H1 (cell line): Measurements from ENCODE around the gene GPA33. TPM values are rescaled to one million over a fixed set of nuclear protein-coding genes. Genes with fewer than 3 reads are reported as not detected.

ENCODE experiments used
- CTCF ChIA-PET: fragments of 300-600 bp; sonication (Branson Sonifier 250); formaldehyde crosslinking; loops from one replicate; lab custom pipeline; 2021; ENCODE audit not compliant: partially characterized antibody; lab: Charles Lee
- POLR2A ChIA-PET: fragments of 300-600 bp; sonication (Branson Sonifier 250); formaldehyde crosslinking; loops from one replicate; lab custom pipeline; 2021; ENCODE audit warnings: inconsistent platforms; ENCODE audit not compliant: partially characterized antibody; lab: Charles Lee
- DNase-seq, 2 experiments: peaks; one replicate each; pipeline versions ENCODE4 v3.0.0 to v3.0.0-alpha.2; 2010 to 2022; ENCODE audit warnings: low spot score in 2 of 2, low read depth in 1 of 2, mixed read lengths in 1 of 2
- FAIRE-seq: peaks from 2 replicates; lab custom pipeline; 2011; peaks lifted over from hg19 to GRCh38; lab: Jason Lieb, UNC
- H2AFZ ChIP-seq: 2 replicates; pipeline ENCODE4 v1.8.1; 2012; ENCODE audit warnings: low read length, inconsistent platforms
- H2AK5ac ChIP-seq: 2 replicates; pipeline ENCODE4 v1.6.1; 2013; ENCODE audit warnings: low read depth, low read length
- H2BK120ac ChIP-seq: replicated peaks from 2 replicates; pipeline ENCODE3; 2013; ENCODE audit warnings: low read depth, low read length, inconsistent platforms
- H2BK12ac ChIP-seq: 2 replicates; pipeline ENCODE4 v1.6.1; 2013; ENCODE audit warnings: low read depth, low read length
- H2BK15ac ChIP-seq: 2 replicates; pipeline ENCODE4 v1.6.1; 2013; ENCODE audit warnings: low read length
- H2BK20ac ChIP-seq: 2 replicates; pipeline ENCODE4 v1.6.1; 2013; ENCODE audit warnings: low read length
- H2BK5ac ChIP-seq: 2 replicates; pipeline ENCODE4 v1.6.1; 2013; ENCODE audit warnings: low read depth, low read length
- H3K14ac ChIP-seq: 2 replicates; pipeline ENCODE4 v1.6.1; 2013; ENCODE audit warnings: inconsistent platforms; ENCODE audit not compliant: insufficient read length
- H3K18ac ChIP-seq: 2 replicates; pipeline ENCODE4 v1.6.1; 2013; ENCODE audit warnings: low read length; ENCODE audit errors: extremely low read depth
- H3K23ac ChIP-seq: 2 replicates; pipeline ENCODE4 v1.6.1; 2013; ENCODE audit warnings: inconsistent platforms; ENCODE audit not compliant: insufficient read length
- H3K23me2 ChIP-seq: 2 replicates; pipeline ENCODE4 v1.6.1; 2013; ENCODE audit warnings: low read depth, low read length
- H3K27ac ChIP-seq: 2 replicates; pipeline ENCODE4 v1.6.1; 2011; ENCODE audit warnings: low read depth, low read length, inconsistent platforms
- H3K27me3 ChIP-seq, 4 experiments: replicated peaks in 1 of 4; 1 replicate in 1 of 4; 2 replicates in 3 of 4; pipeline versions ENCODE4 v1.6.1 to v1.8.1; 2011 to 2013; ENCODE audit warnings: low read length in 3 of 4, mild to moderate bottlenecking in 3 of 4, inconsistent platforms in 2 of 4, mixed read lengths in 2 of 4, moderate library complexity in 1 of 4; ENCODE audit not compliant: control insufficient read depth in 3 of 4, insufficient read depth in 3 of 4; ENCODE audit errors: extremely low read depth in 1 of 4
- H3K36me3 ChIP-seq, 4 experiments: 2 replicates each; pipeline versions ENCODE4 v1.6.1 to v1.8.1; 2011 to 2013; ENCODE audit warnings: mild to moderate bottlenecking in 4 of 4, low read length in 3 of 4, moderate library complexity in 2 of 4, control low read depth in 1 of 4, inconsistent platforms in 1 of 4; ENCODE audit not compliant: insufficient read depth in 4 of 4, control insufficient read depth in 2 of 4
- H3K4ac ChIP-seq: replicated peaks from 2 replicates; pipeline ENCODE3; 2013; ENCODE audit warnings: low read length, low read depth, mixed read lengths, inconsistent platforms; ENCODE audit not compliant: insufficient read length
- H3K4me1 ChIP-seq, 4 experiments: replicated peaks in 1 of 4; 1 replicate in 1 of 4; 2 replicates in 3 of 4; pipeline versions ENCODE4 v1.6.1 to v1.8.1; 2011 to 2013; ENCODE audit warnings: low read length in 3 of 4, inconsistent platforms in 2 of 4, mixed read lengths in 1 of 4; ENCODE audit not compliant: insufficient read depth in 4 of 4, control insufficient read depth in 3 of 4
- H3K4me2 ChIP-seq, 2 experiments: 2 replicates each; pipeline versions ENCODE4 v1.6.1 to v1.8.1; 2011 to 2013; ENCODE audit warnings: low read depth in 2 of 2, low read length in 2 of 2, control low read depth in 1 of 2, inconsistent platforms in 1 of 2, mild to moderate bottlenecking in 1 of 2; ENCODE audit not compliant: insufficient read depth in 1 of 2
- H3K4me3 ChIP-seq, 4 experiments: fragments of 200-600, 300-600 bp in 1 of 4; sonication (generic), shearing (Covaris generic), sonication (Bioruptor Twin) in 1 of 4; 2 replicates each; pipeline versions ENCODE4 v1.5.1 to v1.8.1; 2011 to 2016; ENCODE audit warnings: low read length in 4 of 4, low read depth in 3 of 4, control low read depth in 2 of 4, inconsistent platforms in 2 of 4, mild to moderate bottlenecking in 2 of 4, mixed read lengths in 1 of 4, moderate library complexity in 1 of 4; ENCODE audit not compliant: insufficient read depth in 2 of 4; ENCODE audit errors: extremely low read depth in 1 of 4
- H3K56ac ChIP-seq: replicated peaks from 2 replicates; pipeline ENCODE3; 2013; ENCODE audit warnings: low read depth, mild to moderate bottlenecking, mixed read lengths, low read length, inconsistent platforms; ENCODE audit not compliant: insufficient read length
- H3K79me1 ChIP-seq: 2 replicates; pipeline ENCODE4 v1.6.1; 2013; ENCODE audit warnings: low read depth, low read length, control low read depth
- H3K79me2 ChIP-seq, 2 experiments: 2 replicates each; pipeline versions ENCODE4 v1.6.1 to v1.8.1; 2012 to 2013; ENCODE audit warnings: low read length in 2 of 2, mild to moderate bottlenecking in 2 of 2, inconsistent platforms in 1 of 2; ENCODE audit not compliant: insufficient read depth in 2 of 2, control insufficient read depth in 1 of 2
- H3K9ac ChIP-seq, 4 experiments: replicated peaks in 1 of 4; 1 replicate in 1 of 4; 2 replicates in 3 of 4; pipeline versions ENCODE4 v1.6.1 to v1.8.1; 2011 to 2013; ENCODE audit warnings: low read depth in 3 of 4, low read length in 3 of 4, control low read depth in 2 of 4, mild to moderate bottlenecking in 2 of 4, moderate library complexity in 2 of 4, inconsistent platforms in 1 of 4; ENCODE audit errors: extremely low read depth in 1 of 4
- H3K9me3 ChIP-seq, 2 experiments: 2 replicates each; pipeline versions ENCODE4 v1.6.1 to v1.8.1; 2012 to 2013; ENCODE audit warnings: mild to moderate bottlenecking in 2 of 2, moderate library complexity in 2 of 2, control low read depth in 1 of 2, inconsistent platforms in 1 of 2, low read depth in 1 of 2, low read length in 1 of 2, mixed read lengths in 1 of 2; ENCODE audit not compliant: insufficient read depth in 2 of 2
- H4K20me1 ChIP-seq, 2 experiments: replicated peaks in 1 of 2; 2 replicates each; pipeline versions ENCODE3 to v1.8.1; 2011 to 2013; ENCODE audit warnings: inconsistent platforms in 2 of 2, low read length in 2 of 2, mild to moderate bottlenecking in 1 of 2; ENCODE audit not compliant: insufficient read depth in 2 of 2, control insufficient read depth in 1 of 2
- H4K5ac ChIP-seq: 2 replicates; pipeline ENCODE4 v1.6.1; 2013; ENCODE audit warnings: low read length, low read depth, mixed read lengths, inconsistent platforms; ENCODE audit not compliant: insufficient read length
- H4K8ac ChIP-seq: 2 replicates; pipeline ENCODE4 v1.8.0; 2013; ENCODE audit warnings: mild to moderate bottlenecking, moderate library complexity, low read length, inconsistent platforms; ENCODE audit not compliant: insufficient read depth; ENCODE audit errors: extremely low read depth
- H4K91ac ChIP-seq: replicated peaks from 2 replicates; pipeline ENCODE3; 2013; ENCODE audit warnings: low read length, mixed read lengths, inconsistent platforms; ENCODE audit not compliant: insufficient read length
- BACH1 ChIP-seq: IDR thresholded peaks from 2 replicates; pipeline ENCODE4 v1.6.1; 2012; ENCODE audit warnings: low read length, improper control_type of control experiment
- BCL11A ChIP-seq, 2 experiments: IDR thresholded peaks; one replicate each; pipeline ENCODE4 v1.6.1; 2011; ENCODE audit warnings: low read depth in 2 of 2, low read length in 2 of 2, mild to moderate bottlenecking in 2 of 2
- CEBPB ChIP-seq: IDR thresholded peaks from 2 replicates; pipeline ENCODE4 v1.6.1; 2012; ENCODE audit warnings: low read depth, low read length
- EP300 ChIP-seq, 2 experiments: IDR thresholded peaks; 1 replicate in 1 of 2; 2 replicates in 1 of 2; pipeline ENCODE4 v1.6.1; 2011 to 2012; ENCODE audit warnings: low read depth in 2 of 2, low read length in 2 of 2, mild to moderate bottlenecking in 2 of 2, borderline replicate concordance in 1 of 2, inconsistent platforms in 1 of 2, moderate library complexity in 1 of 2
- EZH2 ChIP-seq: fragments of 200-600 bp; sonication (generic); IDR thresholded peaks from 2 replicates; pipeline ENCODE4 v1.7.1; 2012; ENCODE audit warnings: low read depth, mild to moderate bottlenecking, moderate library complexity, low read length, inconsistent platforms; ENCODE audit not compliant: severe bottlenecking
- JUN ChIP-seq: IDR thresholded peaks from 2 replicates; pipeline ENCODE4 v1.6.1; 2011; ENCODE audit warnings: low read depth, mild to moderate bottlenecking, improper control_type of control experiment, low read length
- RFX5 ChIP-seq: IDR thresholded peaks from 2 replicates; pipeline ENCODE4 v1.6.1; 2011; ENCODE audit warnings: low read depth, low read length, improper control_type of control experiment, borderline replicate concordance
- RNF2 ChIP-seq: fragments of 200-900, 300-1000 bp; sonication (generic); IDR thresholded peaks from 2 replicates; pipeline ENCODE4 v1.7.1; 2016; ENCODE audit warnings: borderline replicate concordance, low read depth, mild to moderate bottlenecking, antibody characterized with exemption, low read length; ENCODE audit not compliant: poor library complexity, severe bottlenecking; ENCODE audit errors: missing control alignments
- SP2 ChIP-seq: IDR thresholded peaks from 2 replicates; pipeline ENCODE4 v1.6.1; 2012; ENCODE audit warnings: mild to moderate bottlenecking, low read length, inconsistent platforms
- polyA plus RNA-seq, 7 experiments: library from polyadenylated mRNA; depleted of rRNA in 3 of 7; stranded (reverse) in 5 of 7; unstranded in 2 of 7; fragments of >200 nt in 5 of 7; fragments of 200-250 nt in 2 of 7; gene quantifications; 1 replicate in 5 of 7; 2 replicates in 1 of 7; 4 replicates in 1 of 7; pipeline versions ENCODE4 v1.2.1 to v1.2.3, GENCODE V29; 2011 to 2013; ENCODE audit warnings: missing spikeins in 2 of 7, mixed read lengths in 2 of 7
- total RNA-seq: library from RNA; stranded (reverse); fragmentation: NEBNext Ultra II Directional; extraction: Animal tissue kit (Norgen Biotek cat#: 25700); gene quantifications from 2 replicates; pipeline ENCODE4 v1.2.1, GENCODE V29; 2021
- TF ChIP-seq, protein P1 (sequence below): IDR thresholded peaks from 2 replicates; pipeline ENCODE4 v1.6.1; 2012; ENCODE audit warnings: inconsistent platforms
- TF ChIP-seq, protein P2 (sequence below): IDR thresholded peaks from 2 replicates; pipeline ENCODE4 v1.6.1; 2011; ENCODE audit warnings: low read depth, mild to moderate bottlenecking, low read length; ENCODE audit not compliant: insufficient read depth
- TF ChIP-seq, protein P3 (sequence below): IDR thresholded peaks from 2 replicates; pipeline ENCODE4 v1.6.1; 2011; ENCODE audit warnings: low read length, improper control_type of control experiment

Gene GPA33
- total and polyA plus RNA-seq, 2 of the 8 experiments (the other 6 are each of a cell fraction or from before 2014, with no cell fraction given), result 0.19 to 0.67 TPM

DNA sequence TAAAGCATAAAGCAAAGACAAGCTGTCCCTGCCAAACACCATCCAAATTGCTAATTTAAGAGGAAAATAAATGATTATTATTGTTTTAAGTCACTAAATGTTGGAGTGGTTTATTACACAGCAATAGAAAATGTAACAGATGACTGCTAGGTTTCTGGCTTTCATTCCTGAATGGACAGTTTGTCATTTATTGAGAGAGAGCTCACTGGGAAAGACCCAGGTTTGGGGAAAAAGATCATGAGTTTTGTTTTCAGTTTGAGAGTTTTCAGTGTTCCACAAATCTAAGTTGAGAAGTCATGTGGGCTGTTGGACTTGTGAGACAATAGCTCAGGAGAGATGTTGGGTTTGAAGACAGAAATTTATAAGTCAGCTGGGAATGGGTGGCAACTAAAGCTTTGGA lies 5.4 kb downstream of the GPA33 start:
- Histone ChIP-seq H3K36me3 (no peaks in the 10 kb centered on the region), H3K9ac (no peak overlapping the region), H3K23me2 (no peaks in the 10 kb centered on the region; the same call in 1 of the 2 replicates), H4K91ac (no peak overlapping the region), H3K4me1 (peaks cover 0 to 4% (median 0%) of the 10 kb centered on the region in 4 experiments; a peak in 3 of 7 replicates), H3K27me3 (no peaks in the 10 kb centered on the region; a peak in 1 of 7 replicates), H3K23ac (no peak overlapping the region), H3K56ac (no peak overlapping the region), H2BK5ac (no peak overlapping the region), H2BK15ac (no peak overlapping the region), H3K4me3 (no peak overlapping the region), H3K79me1 (no peaks in the 10 kb centered on the region), H3K27ac (no peak overlapping the region), H2BK120ac (no peak overlapping the region), H2AFZ (no peak overlapping the region), H2BK12ac (no peak overlapping the region), H3K9me3 (peaks cover 0 to 4% of the 10 kb centered on the region in 2 experiments; a peak in 2 of 4 replicates), H4K20me1 (no peaks in the 10 kb centered on the region), H2BK20ac (no peak overlapping the region), H3K4me2 (no peak overlapping the region), H3K4ac (no peak overlapping the region), H3K79me2 (no peaks in the 10 kb centered on the region), H4K5ac (no peak overlapping the region), H3K18ac (no peak overlapping the region), H2AK5ac (no peak overlapping the region), H4K8ac (no peak overlapping the region), H3K14ac (no peak overlapping the region)
- DNase-seq (no peak), FAIRE-seq (no peak)
- ChIA-PET CTCF (interaction anchor here (0.9 to 1.6 kb wide), 4 partner anchors 19 to 40 kb away, joined by 3 to 7 read pairs (median 4); no protein-coding TSS in a partner anchor), POLR2A (interaction anchor here (0.7 kb wide), 1 partner anchor 19 kb away, joined by 3 read pairs; no protein-coding TSS in a partner anchor)
- TF ChIP-seq BCL11A (IDR thresholded peaks at IDR 0.05; ENCODE audit: low read depth in 2 of 2, low read length in 2 of 2), result no peak
- TF ChIP-seq, protein P1, sequence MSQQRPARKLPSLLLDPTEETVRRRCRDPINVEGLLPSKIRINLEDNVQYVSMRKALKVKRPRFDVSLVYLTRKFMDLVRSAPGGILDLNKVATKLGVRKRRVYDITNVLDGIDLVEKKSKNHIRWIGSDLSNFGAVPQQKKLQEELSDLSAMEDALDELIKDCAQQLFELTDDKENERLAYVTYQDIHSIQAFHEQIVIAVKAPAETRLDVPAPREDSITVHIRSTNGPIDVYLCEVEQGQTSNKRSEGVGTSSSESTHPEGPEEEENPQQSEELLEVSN, result no peak
- TF ChIP-seq BACH1, result no peak
- no peak for TF ChIP-seq RNF2
- TF ChIP-seq RFX5, result no peak
- TF ChIP-seq, protein P2, sequence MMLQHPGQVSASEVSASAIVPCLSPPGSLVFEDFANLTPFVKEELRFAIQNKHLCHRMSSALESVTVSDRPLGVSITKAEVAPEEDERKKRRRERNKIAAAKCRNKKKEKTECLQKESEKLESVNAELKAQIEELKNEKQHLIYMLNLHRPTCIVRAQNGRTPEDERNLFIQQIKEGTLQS, result no peak
- TF ChIP-seq JUN, result no peak
- TF ChIP-seq, protein P3, sequence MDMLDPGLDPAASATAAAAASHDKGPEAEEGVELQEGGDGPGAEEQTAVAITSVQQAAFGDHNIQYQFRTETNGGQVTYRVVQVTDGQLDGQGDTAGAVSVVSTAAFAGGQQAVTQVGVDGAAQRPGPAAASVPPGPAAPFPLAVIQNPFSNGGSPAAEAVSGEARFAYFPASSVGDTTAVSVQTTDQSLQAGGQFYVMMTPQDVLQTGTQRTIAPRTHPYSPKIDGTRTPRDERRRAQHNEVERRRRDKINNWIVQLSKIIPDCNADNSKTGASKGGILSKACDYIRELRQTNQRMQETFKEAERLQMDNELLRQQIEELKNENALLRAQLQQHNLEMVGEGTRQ, result no peak
- no peak for TF ChIP-seq EP300 (IDR thresholded peaks at IDR 0.05; ENCODE audit: borderline replicate concordance in 1 of 2, low read depth in 2 of 2, low read length in 2 of 2)
- TF ChIP-seq SP2, result no peak
- no peak for TF ChIP-seq CEBPB
- no peak for TF ChIP-seq EZH2
